K562 (cell line): ENCODE data around the gene SP2.

ENCODE experiments used
- CHD2 ChIP-seq: IDR thresholded peaks from 2 replicates; pipeline ENCODE4 v1.6.1; 2011; ENCODE audit warnings: low read depth, low read length
- EP300 ChIP-seq: IDR thresholded peaks from 2 replicates; pipeline ENCODE4 v1.6.1; 2012; ENCODE audit warnings: low read length, improper control_type of control experiment
- HCFC1 ChIP-seq: IDR thresholded peaks from 2 replicates; pipeline ENCODE4 v1.6.1; 2012; ENCODE audit warnings: low read depth, low read length, improper control_type of control experiment
- JUND ChIP-seq, 2 experiments: IDR thresholded peaks; 2 replicates in 1 of 2; 3 replicates in 1 of 2; pipeline ENCODE4 v1.6.1; 2011; ENCODE audit warnings: borderline replicate concordance in 2 of 2, low read depth in 2 of 2, low read length in 2 of 2, improper control_type of control experiment in 1 of 2, missing biosample characterization in 1 of 2, missing genetic modification characterization in 1 of 2, missing genetic modification reagents in 1 of 2
- PCBP2 ChIP-seq: fragments of 200-400 bp; formaldehyde crosslinking; IDR thresholded peaks from 2 replicates; pipeline ENCODE4 v1.6.1; 2018; ENCODE audit warnings: low read length, low read depth, mild to moderate bottlenecking, moderate library complexity; ENCODE audit not compliant: poor library complexity, severe bottlenecking
- POLR2A ChIP-seq: fragments of 450-650 bp; conservative IDR thresholded peaks from 2 replicates; pipeline ENCODE4 v1.6.1; 2016
- POLR2B ChIP-seq: fragments of 450-650 bp; IDR thresholded peaks from 2 replicates; pipeline ENCODE4 v1.6.1; 2018; ENCODE audit warnings: low read depth; ENCODE audit not compliant: partially characterized antibody
- RFX1 ChIP-seq: fragments of 450-650 bp; IDR thresholded peaks from 2 replicates; pipeline ENCODE4 v1.6.1; 2016; ENCODE audit warnings: mild to moderate bottlenecking, moderate library complexity
- SPI1 ChIP-seq: IDR thresholded peaks from 2 replicates; pipeline ENCODE4 v1.6.1; 2011; ENCODE audit warnings: low read depth, low read length, control low read depth, borderline replicate concordance
- ZBED1 ChIP-seq: IDR thresholded peaks from 2 replicates; pipeline ENCODE4 v1.6.1; 2014
- TF ChIP-seq, protein P1 (sequence below), 3 experiments: IDR thresholded peaks in 2 of 3; conservative IDR thresholded peaks in 1 of 3; 2 replicates each; pipeline ENCODE4 v1.5.1; 2011 to 2012; ENCODE audit warnings: low read length in 3 of 3, mild to moderate bottlenecking in 3 of 3, control low read depth in 2 of 3, improper control_type of control experiment in 1 of 3, inconsistent platforms in 1 of 3, low read depth in 1 of 3, mixed read lengths in 1 of 3, moderate library complexity in 1 of 3; ENCODE audit not compliant: insufficient read depth in 2 of 3

DNA sequence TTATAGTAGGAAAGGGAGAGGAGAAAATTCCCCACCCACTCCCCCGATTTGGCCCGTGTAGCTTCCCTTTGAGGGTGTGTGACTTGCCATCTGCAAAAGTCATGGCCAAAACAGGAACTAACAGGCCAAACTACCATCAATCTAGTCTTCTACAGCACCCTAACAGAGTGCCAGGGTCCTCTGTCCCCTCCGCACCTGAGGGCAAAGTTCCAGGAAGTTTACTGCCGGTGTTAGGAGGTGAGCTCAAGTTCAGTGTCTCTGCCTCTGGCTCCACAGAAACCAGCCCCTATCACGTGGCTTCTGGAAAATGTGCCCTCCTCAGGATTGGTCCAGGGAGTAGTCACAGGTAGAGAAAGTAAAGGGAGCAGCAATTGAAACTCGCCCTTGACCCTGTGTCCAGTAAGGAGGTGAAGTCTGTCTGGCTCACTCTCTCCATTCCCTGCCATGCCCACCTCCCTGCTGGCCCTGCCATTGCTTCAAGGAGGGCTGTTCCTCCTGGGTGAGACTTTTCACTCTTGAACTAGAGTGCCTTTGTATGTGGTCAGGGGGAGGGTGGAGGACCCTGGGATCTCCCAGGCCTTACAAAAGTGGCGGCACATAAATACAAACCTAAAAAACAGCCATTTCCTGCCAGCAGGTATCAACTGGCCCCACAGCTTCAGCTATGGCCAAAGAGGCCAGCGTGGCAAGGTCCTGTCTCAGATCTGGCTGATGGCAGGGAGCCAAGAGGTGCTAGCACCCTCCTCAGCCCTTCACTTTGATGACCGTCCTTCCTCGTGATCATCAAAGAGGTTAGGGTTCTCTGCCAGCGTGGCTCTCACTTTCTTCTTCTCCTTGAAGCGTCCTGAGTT lies 56.4 kb downstream of the SP2 start:
- TF ChIP-seq HCFC1 (no peak), JUND (IDR thresholded peaks at IDR 0.05; ENCODE audit: borderline replicate concordance, low read depth, low read length) (no peak), JUND (tag; IDR thresholded peaks at IDR 0.05; ENCODE audit: borderline replicate concordance, low read depth, low read length) (no peak), CHD2 (no peak), POLR2A (no peak), POLR2B (no peak), PCBP2 (no peak), ZBED1 (no peak), SPI1 (no peak), RFX1 (no peak), EP300 (no peak)
- TF ChIP-seq, protein P1, sequence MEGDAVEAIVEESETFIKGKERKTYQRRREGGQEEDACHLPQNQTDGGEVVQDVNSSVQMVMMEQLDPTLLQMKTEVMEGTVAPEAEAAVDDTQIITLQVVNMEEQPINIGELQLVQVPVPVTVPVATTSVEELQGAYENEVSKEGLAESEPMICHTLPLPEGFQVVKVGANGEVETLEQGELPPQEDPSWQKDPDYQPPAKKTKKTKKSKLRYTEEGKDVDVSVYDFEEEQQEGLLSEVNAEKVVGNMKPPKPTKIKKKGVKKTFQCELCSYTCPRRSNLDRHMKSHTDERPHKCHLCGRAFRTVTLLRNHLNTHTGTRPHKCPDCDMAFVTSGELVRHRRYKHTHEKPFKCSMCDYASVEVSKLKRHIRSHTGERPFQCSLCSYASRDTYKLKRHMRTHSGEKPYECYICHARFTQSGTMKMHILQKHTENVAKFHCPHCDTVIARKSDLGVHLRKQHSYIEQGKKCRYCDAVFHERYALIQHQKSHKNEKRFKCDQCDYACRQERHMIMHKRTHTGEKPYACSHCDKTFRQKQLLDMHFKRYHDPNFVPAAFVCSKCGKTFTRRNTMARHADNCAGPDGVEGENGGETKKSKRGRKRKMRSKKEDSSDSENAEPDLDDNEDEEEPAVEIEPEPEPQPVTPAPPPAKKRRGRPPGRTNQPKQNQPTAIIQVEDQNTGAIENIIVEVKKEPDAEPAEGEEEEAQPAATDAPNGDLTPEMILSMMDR (IDR thresholded peaks at IDR 0.05 in 2 of 3, conservative IDR thresholded peaks at IDR 0.05 in 1 of 3; ENCODE audit: insufficient read depth in 2 of 3, low read depth in 1 of 3, low read length in 3 of 3): no peak
